NCI-H1930 (cell line): ENCODE results near the gene MYORG.

Source experiments
- DNase-seq, 2 experiments: peaks; one replicate each; lab custom pipeline; 2025; lab: John Stamatoyannopoulos, UW

MYORG gene

DNA sequence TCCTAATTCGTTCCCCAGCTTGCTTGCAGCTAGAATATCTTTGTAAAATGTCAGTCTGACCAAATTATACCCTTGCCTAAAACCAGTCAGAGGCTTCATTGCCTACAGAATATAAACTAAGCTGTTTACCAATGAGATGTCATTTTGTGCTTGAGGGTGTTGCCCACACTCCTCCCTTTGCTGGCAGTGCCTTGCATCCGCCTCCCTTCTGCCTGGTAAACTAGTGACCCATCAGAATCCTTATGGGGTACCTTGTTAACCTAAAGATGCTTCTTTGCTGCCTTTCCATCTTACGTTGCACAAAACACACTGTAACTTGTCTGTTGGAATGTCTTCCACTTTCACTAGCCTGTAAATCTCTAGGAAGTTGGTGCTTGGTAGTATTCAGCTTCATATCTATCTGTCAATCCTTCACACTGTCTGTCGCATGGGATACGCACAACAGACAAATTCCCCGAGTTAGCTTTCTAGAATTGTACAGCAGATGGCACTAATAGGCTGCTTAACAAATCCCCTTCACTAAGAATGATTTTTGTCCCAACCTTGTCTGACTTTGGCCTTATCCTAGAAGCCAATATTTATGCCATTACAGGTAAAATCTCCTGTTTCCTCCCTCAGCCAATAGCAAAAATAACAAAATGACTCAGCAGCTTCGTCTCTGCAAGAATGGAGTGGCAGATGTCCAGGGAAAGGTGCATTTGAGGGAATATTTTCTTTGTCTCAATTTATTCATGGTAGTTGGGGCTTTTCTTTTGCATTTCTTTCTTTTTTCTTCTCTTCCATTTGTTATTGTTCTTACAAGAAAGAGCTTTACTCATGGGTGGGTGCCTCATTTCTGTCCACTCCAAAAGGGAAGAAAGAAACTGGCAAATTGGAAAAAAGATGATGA lies 44.4 kb downstream of the MYORG start:
- peak in 1 of 2 experiments; percentile 29 for DNase-seq

DNA sequence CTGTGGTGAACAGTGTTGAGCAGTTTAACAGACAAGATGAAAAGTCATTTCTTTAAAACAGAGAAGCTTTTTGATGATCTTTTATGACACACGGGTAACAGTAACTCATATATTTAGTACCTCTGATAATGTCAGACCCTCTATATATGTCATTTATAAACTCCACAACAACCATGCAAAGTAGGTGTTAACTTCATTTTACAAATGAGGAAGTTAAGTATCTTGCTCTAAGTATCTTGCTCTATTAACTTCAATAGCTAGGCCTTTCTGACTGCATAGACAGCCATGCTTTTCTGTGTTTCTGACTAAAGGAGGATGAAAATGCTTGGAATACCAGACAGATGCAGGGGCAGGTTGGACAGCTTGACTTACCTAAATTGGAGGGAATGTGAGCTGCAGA lies 45.5 kb downstream of the MYORG start:
- no peak for DNase-seq

DNA sequence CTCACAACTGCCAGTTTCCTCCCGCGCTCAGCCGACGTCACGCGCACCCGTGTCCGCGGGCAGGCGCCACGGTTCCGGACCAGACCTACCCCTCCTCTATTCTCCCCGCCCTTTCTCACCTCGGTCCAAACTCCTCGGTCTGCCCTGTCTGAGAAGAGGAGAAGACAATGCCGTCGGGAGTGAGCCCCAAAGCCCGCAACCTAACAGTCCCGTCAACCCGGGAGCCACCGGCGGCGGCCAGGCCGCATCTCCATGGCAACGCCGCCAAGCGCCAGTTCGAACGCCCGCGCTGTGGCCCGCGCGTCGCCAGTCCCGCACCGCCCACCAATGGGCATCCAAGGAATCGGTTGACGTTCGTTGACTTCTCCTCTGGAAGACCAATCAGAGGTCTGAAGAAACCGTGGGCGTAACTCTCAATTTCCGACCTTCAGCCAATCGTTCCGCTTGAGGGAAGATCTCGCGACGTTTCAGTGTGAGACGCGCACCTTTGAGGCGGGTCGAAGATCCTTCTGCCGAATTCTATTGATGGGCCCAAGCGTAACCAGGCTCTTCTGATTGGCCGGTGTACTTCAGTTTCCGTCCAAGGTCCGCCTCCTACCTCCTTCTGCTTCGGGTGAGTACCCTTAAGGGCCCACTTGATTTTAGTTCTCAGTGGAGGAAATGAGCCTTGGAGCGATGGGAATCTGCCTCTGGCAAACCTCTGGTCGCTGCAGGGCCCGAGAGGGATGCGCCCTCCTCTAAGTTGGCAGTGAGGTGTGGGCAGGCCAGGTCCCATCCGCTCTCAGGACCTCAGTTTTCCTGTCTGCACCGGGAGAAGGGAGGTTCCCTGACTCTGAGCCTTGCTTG lies 47.5 kb downstream of the MYORG start, which contains the start of the genes KIF24 and NUDT2:
Gene KIF24 (minus strand): TSS at position 282 of the 846 bp plus-strand sequence. CDS start 17,922 bp downstream, outside the sequence.
Gene NUDT2 (plus strand): TSS at position 583 of the 846 bp plus-strand sequence. CDS start 9,471 bp downstream, outside the sequence.
- peak; percentile 100 for DNase-seq

DNA sequence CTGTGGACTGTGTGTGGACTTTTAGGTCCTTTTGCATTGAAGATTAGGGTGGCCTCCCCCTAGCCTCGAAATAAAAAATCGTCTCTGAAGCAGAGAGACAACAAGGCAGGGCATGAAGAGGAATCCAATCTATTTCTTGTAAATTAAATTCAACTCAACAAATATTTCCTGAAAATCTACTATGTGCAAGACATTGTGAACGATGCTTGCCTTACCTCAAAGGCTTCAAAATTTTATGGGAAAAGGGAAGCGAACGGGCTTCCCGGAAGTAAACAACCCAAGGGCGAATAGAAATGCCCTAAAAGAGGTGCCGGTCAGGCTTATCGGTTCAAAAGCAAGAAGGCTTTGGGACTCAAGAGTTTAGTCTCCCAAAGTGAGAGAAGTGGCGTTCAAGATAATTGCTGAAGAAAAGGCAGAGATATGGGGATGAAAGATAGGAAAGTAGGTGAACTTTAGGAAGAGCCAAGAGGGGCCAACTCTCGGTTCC lies 48.2 kb downstream of the MYORG start:
- peak; percentile 46 to 50 for DNase-seq

DNA sequence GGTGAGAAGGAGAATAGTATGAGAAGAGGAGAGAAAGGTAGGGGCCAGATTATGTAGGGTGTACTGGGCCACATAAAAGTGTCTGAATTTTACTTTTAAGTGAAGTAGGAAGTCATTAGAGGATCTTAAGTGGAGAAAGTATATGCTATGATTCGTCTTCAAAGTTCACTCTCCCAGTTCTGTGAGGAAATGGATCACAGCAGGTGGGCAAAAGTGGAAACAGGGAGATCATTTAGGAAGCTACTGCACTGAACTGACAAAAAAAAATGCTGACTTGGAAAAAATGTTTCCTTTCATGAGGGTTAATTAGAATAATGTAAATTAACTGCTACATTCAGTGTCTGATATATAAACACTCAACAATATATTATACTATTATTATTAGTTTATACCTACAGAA lies 50.0 kb downstream of the MYORG start:
- no peak for DNase-seq

DNA sequence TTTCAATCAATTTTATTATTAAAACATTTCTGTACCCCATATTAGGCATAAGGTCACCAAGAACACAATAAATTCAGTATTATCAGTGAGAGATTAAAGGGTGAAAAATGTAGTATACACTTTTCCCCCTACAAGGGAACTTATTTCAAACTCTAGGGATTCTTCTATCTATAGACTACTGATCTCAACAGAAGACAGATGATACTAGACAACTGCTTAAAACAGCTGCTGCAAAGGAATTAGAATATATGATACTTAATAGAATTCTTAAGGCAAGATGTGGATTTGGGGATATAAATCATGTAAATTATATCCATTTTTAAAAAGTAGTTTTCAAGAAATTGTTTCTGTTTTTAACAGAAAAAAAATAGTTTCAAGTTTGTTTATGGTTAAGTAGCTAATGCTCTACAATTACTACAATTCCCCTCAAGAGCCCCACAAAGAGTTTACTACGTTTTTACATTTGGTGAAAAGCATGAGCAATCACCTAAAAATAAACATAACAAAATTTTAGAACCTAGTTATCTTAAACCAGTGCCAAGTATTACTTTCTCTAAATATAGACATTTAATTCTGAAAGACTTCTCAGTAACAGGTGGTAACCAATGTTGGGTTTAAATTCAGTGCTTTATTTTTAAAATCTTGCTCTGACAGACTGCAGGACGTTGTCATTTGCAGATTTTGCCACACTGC lies 53.7 kb downstream of the MYORG start:
- no peak for DNase-seq

DNA sequence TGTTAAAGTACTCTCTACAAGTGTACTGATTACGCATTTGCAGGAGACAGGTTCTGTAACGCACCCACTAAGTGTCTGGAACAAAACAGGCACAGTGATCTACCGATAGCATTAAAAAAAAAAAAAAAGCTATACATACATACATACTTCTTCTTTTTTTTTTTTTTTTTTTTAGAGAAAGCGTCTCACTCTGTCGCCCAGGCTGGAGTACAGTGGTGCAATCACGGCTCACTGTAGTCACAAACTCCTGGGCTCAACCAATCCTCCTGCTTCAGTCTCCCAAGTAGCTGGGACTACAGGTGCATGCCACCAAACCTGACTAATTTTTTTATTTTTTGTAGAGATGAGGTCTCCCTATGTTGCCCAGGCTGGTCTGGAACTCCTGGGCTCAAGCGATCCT lies 55.2 kb downstream of the MYORG start:
- no peak for DNase-seq

DNA sequence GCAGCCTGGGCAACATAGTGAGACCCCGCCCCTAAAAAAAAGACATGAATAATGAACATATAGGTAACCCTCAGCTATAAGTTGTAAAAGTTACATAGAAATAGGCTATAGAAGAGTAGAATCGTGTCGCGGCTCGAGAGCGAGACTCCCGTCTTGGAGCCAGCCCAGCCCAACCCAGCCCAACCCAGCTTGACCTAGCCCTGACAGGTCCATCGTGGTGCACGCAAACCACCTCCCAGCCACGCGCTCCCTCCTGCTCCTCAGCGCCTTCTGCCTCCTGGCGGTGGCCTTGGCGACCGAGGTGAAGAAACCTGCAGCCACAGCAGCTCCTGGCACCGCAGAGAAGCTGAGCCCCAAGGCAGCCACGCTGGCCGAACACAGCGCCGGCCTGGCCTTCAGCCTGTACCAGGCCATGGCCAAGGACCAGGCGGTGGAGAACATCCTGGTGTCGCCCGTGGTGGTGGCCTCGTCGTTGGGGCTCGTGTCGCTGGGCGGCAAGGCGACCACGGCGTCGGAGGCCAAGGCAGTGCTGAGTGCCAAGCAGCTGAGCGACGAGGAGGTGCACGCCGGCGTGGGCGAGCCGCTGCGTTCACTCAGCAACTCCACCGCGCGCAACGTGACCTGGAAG lies 58.4 kb downstream of the MYORG start:
- DNase-seq = no peak

DNA sequence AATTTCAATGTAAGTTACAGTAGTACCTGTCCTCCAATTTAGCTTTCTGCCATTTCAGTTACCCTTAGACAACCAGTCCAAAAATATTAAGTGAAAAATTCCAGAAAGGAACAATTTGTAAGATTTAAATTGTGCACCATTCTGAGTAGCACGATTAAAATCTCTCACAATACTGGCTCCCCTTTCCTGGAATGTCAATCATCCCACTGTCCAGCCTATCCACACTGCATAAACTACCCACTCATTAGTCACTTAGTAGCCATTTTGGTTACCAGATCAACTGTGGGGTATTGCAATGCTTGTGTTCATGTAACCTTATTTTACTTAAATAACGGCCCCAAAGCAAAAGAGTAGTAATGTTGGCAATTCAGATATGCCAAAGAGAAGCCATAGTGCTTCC lies 59.3 kb downstream of the MYORG start:
- DNase-seq = no peak
